RWPE2 (cell line): Measurements from ENCODE around the gene CCDC92B.

Source experiments
- ATAC-seq: fragments of 200-7000 bp; cut with Tn5 transposase; 3 replicates; pipeline ENCODE4 v1.9.1; 2021; ENCODE audit warnings: low read depth
- DNase-seq: peaks from one replicate; pipeline ENCODE4 v3.0.0-alpha.2; 2020; ENCODE audit warnings: low spot score
- H3K27ac ChIP-seq: fragments of 450-650 bp; 2 replicates; pipeline ENCODE4 v1.5.1; 2017; ENCODE audit warnings: mild to moderate bottlenecking; ENCODE audit not compliant: poor library complexity, severe bottlenecking
- H3K27me3 ChIP-seq: fragments of 250-450 bp; sonication (Bioruptor Pico); 2 replicates; pipeline ENCODE4 v1.5.1; 2021; ENCODE audit warnings: mild to moderate bottlenecking, moderate library complexity; ENCODE audit not compliant: insufficient read depth, poor library complexity, severe bottlenecking
- H3K36me3 ChIP-seq: fragments of 250-450 bp; sonication (Bioruptor Pico); 2 replicates; pipeline ENCODE4 v1.5.1; 2020; ENCODE audit warnings: low read depth, mild to moderate bottlenecking, moderate library complexity
- H3K4me1 ChIP-seq: fragments of 250-450 bp; sonication (Bioruptor Pico); 2 replicates; pipeline ENCODE4 v1.5.1; 2021; ENCODE audit warnings: mild to moderate bottlenecking, moderate library complexity; ENCODE audit not compliant: insufficient read depth, poor library complexity, severe bottlenecking
- H3K4me3 ChIP-seq: fragments of 250-450 bp; sonication (Bioruptor Pico); 2 replicates; pipeline ENCODE4 v1.5.1; 2021; ENCODE audit warnings: mild to moderate bottlenecking, moderate library complexity; ENCODE audit not compliant: severe bottlenecking
- H3K9me3 ChIP-seq: fragments of 250-450 bp; sonication (Bioruptor Pico); 2 replicates; pipeline ENCODE4 v1.5.1; 2021; ENCODE audit warnings: mild to moderate bottlenecking, moderate library complexity; ENCODE audit not compliant: severe bottlenecking
- CTCF ChIP-seq: fragments of 450-650 bp; IDR thresholded peaks from one replicate; pipeline ENCODE4 v1.5.1; 2017; ENCODE audit warnings: mild to moderate bottlenecking, moderate library complexity; ENCODE audit not compliant: poor library complexity, severe bottlenecking

The CCDC92B gene

GRCh38 chr17:2693561-2694380, 55.7 kb downstream of the CCDC92B start:
- Histone ChIP-seq H3K27ac (no peak overlapping the region), H3K36me3 (peaks cover 70% of the 10 kb centered on the region), H3K4me1 (no peaks in the 10 kb centered on the region), H3K9me3 (no peaks in the 10 kb centered on the region), H3K4me3 (no peak overlapping the region), H3K27me3 (no peaks in the 10 kb centered on the region)
- DNase-seq (peak; percentile 63), ATAC-seq (no peak; the same call in 2 of the 3 replicates)
- TF ChIP-seq CTCF, result no peak

GRCh38 chr17:2692781-2693135, 56.7 kb downstream of the CCDC92B start:
- ATAC-seq (no peak), DNase-seq (peak; percentile 27)
- TF ChIP-seq CTCF, result no peak
- Histone ChIP-seq H3K27ac (no peak overlapping the region), H3K9me3 (no peaks in the 10 kb centered on the region), H3K27me3 (no peaks in the 10 kb centered on the region), H3K4me3 (no peak overlapping the region), H3K4me1 (no peaks in the 10 kb centered on the region), H3K36me3 (peaks cover 62% of the 10 kb centered on the region)

- Histone ChIP-seq H3K27me3 (no peaks in the 10 kb centered on the region), H3K27ac (no peak overlapping the region), H3K36me3 (peaks cover 57% of the 10 kb centered on the region), H3K4me3 (no peak overlapping the region), H3K4me1 (no peaks in the 10 kb centered on the region), H3K9me3 (no peaks in the 10 kb centered on the region)
- no peak for TF ChIP-seq CTCF
- peak; percentile 60 for DNase-seq
- ATAC-seq, result no peak
Observed at GRCh38 chr17:2691965-2692780, 57.3 kb downstream of the CCDC92B start.

- Histone ChIP-seq H3K36me3 (peaks cover 49% of the 10 kb centered on the region), H3K4me3 (no peak overlapping the region), H3K4me1 (no peaks in the 10 kb centered on the region), H3K9me3 (no peaks in the 10 kb centered on the region), H3K27me3 (no peaks in the 10 kb centered on the region), H3K27ac (no peak overlapping the region)
- ATAC-seq (no peak), DNase-seq (no peak)
- TF ChIP-seq CTCF, result no peak
Observed at GRCh38 chr17:2691069-2691871, 58.2 kb downstream of the CCDC92B start.
